ENCODE measurements around the gene CEP55.
"Not testable (repeated sequence)": the region's sequence is repeated elsewhere in the genome, so short reads cannot be mapped to it uniquely, and the experiment has no call there.

CEP55 gene

GRCh38 chr10:93463723-93464476, 32.5 kb upstream of the CEP55 start:
- DNase-seq (ENCODE audit: low spot score in 2 of 2) (no peak), ATAC-seq (no peak)
- no peak overlapping the region for H3K27ac Mint-ChIP-seq
- no peak overlapping the region for H3K4me3 Mint-ChIP-seq
- peaks cover 24% of the 10 kb centered on the region for H3K4me1 Mint-ChIP-seq
- no peaks in the 10 kb centered on the region for H3K9me3 Mint-ChIP-seq
- H3K36me3 Mint-ChIP-seq: no peaks in the 10 kb centered on the region

GRCh38 chr10:93464776-93465388, 31.5 kb upstream of the CEP55 start:
- H3K36me3 Mint-ChIP-seq: no peaks in the 10 kb centered on the region
- DNase-seq (ENCODE audit: low spot score in 2 of 2) (no peak), ATAC-seq (no peak)
- H3K4me1 Mint-ChIP-seq: peaks cover 21% of the 10 kb centered on the region
- H3K9me3 Mint-ChIP-seq: no peaks in the 10 kb centered on the region
- H3K4me3 Mint-ChIP-seq: no peak overlapping the region
- H3K27ac Mint-ChIP-seq: no peak overlapping the region

DNA sequence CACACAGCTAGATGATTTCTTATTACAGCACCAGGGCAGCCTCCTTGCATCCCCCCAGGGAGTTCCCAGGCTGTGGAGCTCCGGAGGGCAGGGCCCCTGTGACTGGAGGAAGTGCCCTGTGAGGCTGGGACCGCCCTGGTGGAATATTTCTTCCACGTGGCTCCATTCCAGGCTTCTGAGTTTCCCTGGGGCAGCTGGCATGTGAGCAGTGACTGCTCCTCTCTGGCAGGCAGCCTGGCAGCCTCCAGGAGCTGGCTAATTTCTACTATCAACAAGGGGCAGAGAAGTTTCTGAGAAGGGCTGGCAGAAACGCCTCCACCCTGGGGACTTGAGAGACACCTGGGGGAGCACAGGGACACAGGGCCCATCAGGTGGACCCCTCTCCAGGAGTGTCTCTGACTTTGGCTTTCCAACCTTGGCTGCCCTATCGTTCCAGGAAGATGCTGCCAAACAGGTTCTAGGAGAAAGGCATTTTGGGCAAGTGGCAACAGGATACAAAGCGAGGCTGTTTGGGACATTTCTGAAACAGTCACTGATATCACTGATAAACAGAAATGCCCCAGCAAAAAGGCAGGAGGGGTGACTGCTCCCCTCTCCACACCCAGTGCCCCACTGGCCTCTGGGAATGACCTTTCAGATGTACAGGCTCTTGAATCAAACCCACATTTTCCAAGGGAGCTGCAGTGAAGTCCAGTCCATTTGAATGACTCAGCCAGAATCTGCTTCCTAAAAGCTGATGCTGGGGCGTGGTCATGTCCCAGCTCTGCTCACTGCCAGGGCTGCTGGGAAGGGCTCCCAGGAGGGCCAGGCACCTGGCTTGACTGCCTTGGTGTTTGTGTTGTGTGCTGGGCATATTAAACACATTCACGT, 30.4 kb upstream of the CEP55 start:
- DNase-seq (ENCODE audit: low spot score in 2 of 2): no peak
- no peaks in the 10 kb centered on the region for H3K36me3 Mint-ChIP-seq
- no peak overlapping the region for H3K4me3 Mint-ChIP-seq
- H3K9me3 Mint-ChIP-seq: no peaks in the 10 kb centered on the region
- no peak for ATAC-seq
- H3K4me1 Mint-ChIP-seq: peaks cover 21% of the 10 kb centered on the region
- no peak overlapping the region for H3K27ac Mint-ChIP-seq

DNA sequence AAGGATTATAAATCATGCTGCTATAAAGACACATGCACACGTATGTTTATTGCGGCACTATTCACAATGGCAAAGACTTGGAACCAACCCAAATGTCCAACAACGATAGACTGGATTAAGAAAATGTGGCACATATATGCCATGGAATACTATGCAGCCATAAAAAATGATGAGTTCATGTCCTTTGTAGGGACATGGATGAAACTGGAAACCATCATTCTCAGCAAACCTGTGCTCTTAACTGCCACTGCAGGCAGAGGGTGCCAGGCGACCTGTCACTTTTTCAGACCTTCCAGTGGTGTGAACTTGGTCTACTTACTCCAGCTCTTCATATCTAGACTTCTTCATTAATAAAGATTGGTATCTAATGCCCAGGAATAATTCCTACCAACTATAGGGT, 28.8 kb upstream of the CEP55 start:
- not testable (repeated sequence) for H3K9me3 Mint-ChIP-seq; ATAC-seq; H3K36me3 Mint-ChIP-seq; DNase-seq (ENCODE audit: low spot score in 2 of 2); H3K4me3 Mint-ChIP-seq; H3K27ac Mint-ChIP-seq
- peaks cover 13% of the 10 kb centered on the region for H3K4me1 Mint-ChIP-seq

- Mint-ChIP-seq H3K4me3 (no peak overlapping the region), H3K27ac (no peak overlapping the region), H3K4me1 (peaks cover 7% of the 10 kb centered on the region), H3K9me3 (no peaks in the 10 kb centered on the region), H3K36me3 (no peaks in the 10 kb centered on the region)
- ATAC-seq (no peak), DNase-seq (ENCODE audit: low spot score in 2 of 2) (no peak)
These were observed 27.8 kb upstream of the CEP55 start for GRCh38 chr10:93468461-93469213.

DNA sequence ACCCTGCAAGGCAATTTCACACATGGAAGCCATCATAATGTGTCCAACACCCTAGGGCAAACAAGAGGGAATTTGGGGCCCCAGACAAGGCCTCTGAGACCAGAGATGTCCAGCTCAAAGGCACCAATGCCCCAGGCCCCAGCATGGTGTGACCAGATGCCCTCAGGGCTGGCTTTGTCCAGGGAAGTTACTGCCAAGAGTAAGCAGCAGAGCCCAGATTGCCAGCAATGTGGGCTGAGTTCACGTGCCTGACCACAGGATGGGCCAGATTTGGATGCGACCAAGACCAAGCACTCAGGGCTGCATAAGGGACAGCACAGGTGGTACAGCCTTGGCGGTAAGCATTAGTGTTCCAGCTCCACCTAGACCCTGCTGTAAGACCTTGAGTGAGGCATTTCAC, 27.0 kb upstream of the CEP55 start:
- H3K4me3 Mint-ChIP-seq: no peak overlapping the region
- no peak overlapping the region for H3K27ac Mint-ChIP-seq
- H3K9me3 Mint-ChIP-seq: no peaks in the 10 kb centered on the region

GRCh38 chr10:93471110-93471651, 25.2 kb upstream of the CEP55 start:
- H3K4me3 Mint-ChIP-seq: no peak overlapping the region
- DNase-seq (ENCODE audit: low spot score in 2 of 2) (no peak), ATAC-seq (peak; percentile 62)
- no peaks in the 10 kb centered on the region for H3K9me3 Mint-ChIP-seq
- H3K36me3 Mint-ChIP-seq: no peaks in the 10 kb centered on the region
- H3K27ac Mint-ChIP-seq: no peak overlapping the region
- peaks cover 4% of the 10 kb centered on the region for H3K4me1 Mint-ChIP-seq

More for the DNA sequence above, 27.0 kb upstream of the CEP55 start:
- DNase-seq (ENCODE audit: low spot score in 2 of 2) (no peak), ATAC-seq (no peak)
- peaks cover 5% of the 10 kb centered on the region for H3K4me1 Mint-ChIP-seq
- H3K36me3 Mint-ChIP-seq: no peaks in the 10 kb centered on the region

GRCh38 chr10:93473161-93473560, 23.3 kb upstream of the CEP55 start:
- Mint-ChIP-seq H3K27ac (no peak overlapping the region), H3K4me1 (peaks cover 4% of the 10 kb centered on the region), H3K36me3 (no peaks in the 10 kb centered on the region), H3K9me3 (no peaks in the 10 kb centered on the region), H3K4me3 (no peak overlapping the region)
- DNase-seq (ENCODE audit: low spot score in 2 of 2) (no peak), ATAC-seq (no peak)

- DNase-seq (ENCODE audit: low spot score in 2 of 2): no peak
- Mint-ChIP-seq H3K4me1 (peaks cover 4% of the 10 kb centered on the region), H3K27ac (peak overlapping the region; percentile 1), H3K9me3 (no peaks in the 10 kb centered on the region), H3K4me3 (no peak overlapping the region), H3K36me3 (peaks cover 6% of the 10 kb centered on the region)
- no peak for ATAC-seq
These were observed 22.5 kb upstream of the CEP55 start for GRCh38 chr10:93473804-93474472.

DNA sequence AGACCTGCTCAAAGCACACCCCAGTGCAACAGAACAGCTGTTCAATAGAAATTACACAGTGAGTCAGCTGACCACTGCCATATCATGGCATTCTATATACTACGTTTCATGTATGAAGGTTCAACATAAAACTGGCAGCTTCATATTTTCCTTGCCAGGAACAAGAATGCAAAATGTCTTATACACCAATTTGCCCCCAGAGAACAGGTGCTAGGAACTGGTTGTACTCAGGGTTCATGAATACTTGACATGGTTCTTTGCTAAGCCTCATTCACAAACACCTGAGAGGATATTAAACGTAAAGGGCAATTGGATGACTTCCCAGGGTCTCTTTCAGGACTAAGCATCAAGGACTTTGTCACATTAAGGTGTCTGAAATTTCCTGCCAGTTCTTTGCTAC, 21.2 kb upstream of the CEP55 start:
- H3K4me1 Mint-ChIP-seq: peaks cover 4% of the 10 kb centered on the region
- H3K36me3 Mint-ChIP-seq: peaks cover 6% of the 10 kb centered on the region
- DNase-seq (ENCODE audit: low spot score in 2 of 2) (no peak), ATAC-seq (no peak)
- H3K27ac Mint-ChIP-seq: no peak overlapping the region
- H3K4me3 Mint-ChIP-seq: no peak overlapping the region
- H3K9me3 Mint-ChIP-seq: no peaks in the 10 kb centered on the region

GRCh38 chr10:93475871-93476270, 20.5 kb upstream of the CEP55 start:
- Mint-ChIP-seq H3K27ac (no peak overlapping the region), H3K4me3 (no peak overlapping the region), H3K36me3 (peaks cover 6% of the 10 kb centered on the region), H3K4me1 (peaks cover 4% of the 10 kb centered on the region), H3K9me3 (no peaks in the 10 kb centered on the region)
- ATAC-seq (no peak), DNase-seq (ENCODE audit: low spot score in 2 of 2) (no peak)

DNA sequence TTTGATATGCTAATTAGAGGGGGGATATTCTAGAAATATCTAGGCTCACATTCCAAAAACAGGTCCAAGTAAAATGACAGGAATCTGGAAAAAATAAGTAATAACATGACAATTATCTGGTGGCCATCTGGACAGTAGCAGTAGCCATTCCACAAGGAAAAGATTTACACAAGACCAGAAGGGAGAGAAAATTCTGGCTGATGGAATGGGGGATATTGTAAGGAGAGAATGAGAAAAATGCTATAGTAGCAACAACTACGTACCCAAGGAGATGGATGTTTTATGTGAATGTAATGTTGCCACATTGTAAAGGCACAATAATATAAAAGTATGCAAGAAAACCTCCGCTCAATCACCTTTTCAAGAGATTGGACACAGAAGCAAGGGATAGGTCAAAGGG, 19.7 kb upstream of the CEP55 start:
- no peak for ATAC-seq
- H3K4me3 Mint-ChIP-seq: no peak overlapping the region
- peaks cover 4% of the 10 kb centered on the region for H3K4me1 Mint-ChIP-seq
- peaks cover 6% of the 10 kb centered on the region for H3K36me3 Mint-ChIP-seq
- no peak overlapping the region for H3K27ac Mint-ChIP-seq
- no peaks in the 10 kb centered on the region for H3K9me3 Mint-ChIP-seq
- DNase-seq (ENCODE audit: low spot score in 2 of 2): no peak

GRCh38 chr10:93478873-93479272, 17.5 kb upstream of the CEP55 start:
- H3K9me3 Mint-ChIP-seq: no peaks in the 10 kb centered on the region

DNA sequence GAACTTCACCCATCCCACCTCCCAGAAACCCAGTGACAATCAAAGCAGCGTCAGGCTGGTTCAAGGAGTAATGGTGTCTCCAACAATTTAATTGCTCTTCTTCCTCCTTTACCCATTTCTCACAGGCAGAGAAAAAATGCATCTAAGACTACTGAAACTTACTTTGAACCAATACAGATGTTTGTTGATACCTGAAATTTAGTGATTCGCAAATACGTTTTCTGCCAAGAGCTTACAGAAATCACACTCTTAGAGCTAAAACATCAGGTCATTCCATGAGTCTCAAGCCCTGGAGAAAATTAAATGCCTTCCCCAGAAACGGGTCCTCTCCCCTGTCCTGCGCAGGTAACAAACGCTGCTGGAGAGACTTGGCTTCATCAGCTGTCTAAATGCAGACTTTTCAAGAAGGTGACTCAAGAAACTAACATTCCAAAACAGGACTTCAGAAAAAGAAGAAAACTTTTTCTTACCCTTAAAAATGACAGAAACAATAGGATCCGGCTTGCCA, 14.7 kb upstream of the CEP55 start:
- H3K4me1 Mint-ChIP-seq: peaks cover 5% of the 10 kb centered on the region
- H3K36me3 Mint-ChIP-seq: peaks cover 6% of the 10 kb centered on the region
- H3K9me3 Mint-ChIP-seq: no peaks in the 10 kb centered on the region
- peak overlapping the region; percentile 96 for H3K27ac Mint-ChIP-seq
- DNase-seq (ENCODE audit: low spot score in 2 of 2) (no peak), ATAC-seq (no peak)
- peak overlapping the region; percentile 83 for H3K4me3 Mint-ChIP-seq

More at GRCh38 chr10:93478873-93479272, 17.5 kb upstream of the CEP55 start:
- Mint-ChIP-seq H3K36me3 (peaks cover 6% of the 10 kb centered on the region), H3K4me1 (peaks cover 7% of the 10 kb centered on the region), H3K27ac (peak overlapping the region; percentile 46), H3K4me3 (no peak overlapping the region)
- DNase-seq (ENCODE audit: low spot score in 2 of 2) (no peak), ATAC-seq (no peak)
